ENCODE measurements around the gene OTP.

The OTP gene

DNA sequence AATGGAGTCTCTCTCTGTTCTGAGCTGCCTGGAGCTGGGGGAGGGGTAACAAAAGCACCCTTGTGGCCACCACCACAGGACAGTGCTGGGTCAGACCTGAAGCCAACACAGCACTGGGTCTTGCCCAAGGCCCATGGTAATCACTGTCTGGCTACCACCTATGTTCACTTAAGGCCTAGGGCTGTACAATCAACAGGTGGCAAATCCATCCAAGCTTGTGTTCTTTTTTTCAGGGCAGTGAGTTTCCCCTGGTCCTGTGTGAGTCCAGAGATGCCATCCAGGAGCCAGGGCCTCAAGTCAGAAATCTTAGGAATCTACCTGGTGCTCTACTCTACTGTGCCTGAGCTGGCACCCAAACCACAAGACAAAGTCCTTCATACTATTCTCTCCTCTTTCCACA is 20.1 kb upstream of the OTP start:
- TF ChIP-seq, protein P1, sequence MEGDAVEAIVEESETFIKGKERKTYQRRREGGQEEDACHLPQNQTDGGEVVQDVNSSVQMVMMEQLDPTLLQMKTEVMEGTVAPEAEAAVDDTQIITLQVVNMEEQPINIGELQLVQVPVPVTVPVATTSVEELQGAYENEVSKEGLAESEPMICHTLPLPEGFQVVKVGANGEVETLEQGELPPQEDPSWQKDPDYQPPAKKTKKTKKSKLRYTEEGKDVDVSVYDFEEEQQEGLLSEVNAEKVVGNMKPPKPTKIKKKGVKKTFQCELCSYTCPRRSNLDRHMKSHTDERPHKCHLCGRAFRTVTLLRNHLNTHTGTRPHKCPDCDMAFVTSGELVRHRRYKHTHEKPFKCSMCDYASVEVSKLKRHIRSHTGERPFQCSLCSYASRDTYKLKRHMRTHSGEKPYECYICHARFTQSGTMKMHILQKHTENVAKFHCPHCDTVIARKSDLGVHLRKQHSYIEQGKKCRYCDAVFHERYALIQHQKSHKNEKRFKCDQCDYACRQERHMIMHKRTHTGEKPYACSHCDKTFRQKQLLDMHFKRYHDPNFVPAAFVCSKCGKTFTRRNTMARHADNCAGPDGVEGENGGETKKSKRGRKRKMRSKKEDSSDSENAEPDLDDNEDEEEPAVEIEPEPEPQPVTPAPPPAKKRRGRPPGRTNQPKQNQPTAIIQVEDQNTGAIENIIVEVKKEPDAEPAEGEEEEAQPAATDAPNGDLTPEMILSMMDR (IDR thresholded peaks at IDR 0.05; ENCODE audit: borderline replicate concordance, insufficient read depth, low read depth, low read length): no peak
- no peak overlapping the region for H3K4me3 ChIP-seq (ENCODE audit: low read depth, low read length)

DNA sequence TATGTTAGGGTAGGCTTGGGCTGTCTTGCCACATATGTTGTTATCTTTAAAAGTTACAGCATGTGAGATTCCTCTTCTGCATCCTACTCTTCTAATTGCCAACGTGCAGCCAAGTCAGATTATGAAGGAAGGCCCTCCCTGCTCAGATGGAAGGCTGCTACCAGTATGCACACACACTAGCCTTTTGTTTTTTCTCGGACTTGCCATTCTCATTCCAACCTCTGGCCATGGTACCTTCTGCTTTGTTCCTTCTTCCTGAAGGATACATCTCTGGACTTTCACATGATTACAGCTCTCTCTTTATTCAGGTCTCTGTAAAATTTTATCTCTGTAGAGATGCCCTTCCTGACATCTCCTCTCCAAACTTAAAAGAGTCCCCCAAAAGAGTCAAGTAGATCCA is 12.8 kb upstream of the OTP start:
- TF ChIP-seq, protein P1 (IDR thresholded peaks at IDR 0.05; ENCODE audit: borderline replicate concordance, insufficient read depth, low read depth, low read length): no peak
- H3K4me3 ChIP-seq (ENCODE audit: low read depth, low read length): no peak overlapping the region

DNA sequence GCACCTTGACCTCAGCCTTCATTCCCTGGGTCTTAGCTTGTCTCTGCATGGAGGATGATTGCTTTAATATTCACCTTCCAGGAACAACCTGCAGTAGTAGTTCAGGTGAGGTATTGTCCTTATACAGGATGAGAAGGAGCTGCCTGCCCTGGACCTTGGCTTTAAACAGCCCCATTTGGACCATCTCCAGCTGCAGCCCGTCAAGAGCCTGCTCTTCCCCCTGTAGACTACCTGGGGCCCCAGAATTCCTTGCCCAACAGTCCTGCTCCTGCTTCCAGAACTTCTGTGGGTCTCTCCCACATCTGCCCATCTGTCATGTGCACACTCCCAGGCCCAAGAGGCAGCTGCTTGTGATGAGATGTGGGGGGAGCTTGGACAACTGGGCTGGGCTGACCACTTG is 12.2 kb upstream of the OTP start:
- TF ChIP-seq, protein P1 (IDR thresholded peaks at IDR 0.05; ENCODE audit: borderline replicate concordance, insufficient read depth, low read depth, low read length): no peak
- H3K4me3 ChIP-seq (ENCODE audit: low read depth, low read length): no peak overlapping the region

DNA sequence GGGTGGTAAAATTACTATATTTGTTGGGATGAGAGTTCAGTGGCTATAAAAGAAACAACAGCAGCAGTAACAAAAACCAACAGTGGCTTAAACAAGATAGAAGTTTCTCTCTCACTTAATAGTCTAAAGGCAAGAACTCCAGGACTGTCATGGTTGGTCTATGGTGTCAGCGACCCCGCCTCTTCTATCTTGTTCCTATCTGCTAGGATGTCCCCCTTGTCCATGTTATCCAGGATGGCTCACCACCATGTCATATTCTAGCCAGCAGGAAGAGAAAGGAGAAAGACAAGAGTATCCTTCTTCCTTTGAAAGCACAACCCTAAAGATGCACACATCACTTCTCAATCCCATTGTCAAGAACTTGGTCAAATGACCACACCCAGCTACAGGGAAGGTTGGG is 11.3 kb upstream of the OTP start:
- TF ChIP-seq, protein P1 (IDR thresholded peaks at IDR 0.05; ENCODE audit: borderline replicate concordance, insufficient read depth, low read depth, low read length): no peak
- no peak overlapping the region for H3K4me3 ChIP-seq (ENCODE audit: low read depth, low read length)

DNA sequence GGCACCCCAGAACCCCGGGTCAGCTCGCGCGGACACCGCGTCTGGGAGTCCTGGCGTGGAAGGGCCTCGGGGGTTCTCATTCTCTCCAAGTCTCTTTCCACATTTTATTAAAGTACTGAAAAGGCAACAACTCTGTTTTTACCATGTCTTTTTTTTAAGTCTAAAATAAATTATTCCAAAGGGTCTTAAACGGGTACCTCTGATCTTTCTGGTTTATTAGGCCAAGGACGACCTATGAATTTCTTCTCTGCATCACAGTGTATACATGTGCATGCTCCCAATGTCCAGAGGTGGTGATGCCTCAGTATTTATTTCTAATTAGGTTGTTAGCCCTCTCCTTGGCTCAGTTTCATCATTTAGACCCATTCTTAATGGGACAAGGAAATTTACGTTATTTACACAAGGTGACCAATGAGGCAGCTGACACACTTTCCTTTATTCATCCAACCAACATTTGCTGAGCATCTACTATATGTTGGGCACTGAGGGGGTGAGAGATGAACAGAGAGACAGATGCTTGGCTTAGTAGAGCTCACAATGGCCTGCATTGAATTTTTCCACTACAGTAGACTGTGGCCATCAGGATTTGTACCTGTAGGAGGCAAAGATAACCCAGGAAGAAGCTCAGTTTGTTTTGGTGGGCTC is 7.6 kb upstream of the OTP start:
- no peak overlapping the region for H3K4me3 ChIP-seq (ENCODE audit: low read depth, low read length)
- TF ChIP-seq, protein P1 (IDR thresholded peaks at IDR 0.05; ENCODE audit: borderline replicate concordance, insufficient read depth, low read depth, low read length): no peak

DNA sequence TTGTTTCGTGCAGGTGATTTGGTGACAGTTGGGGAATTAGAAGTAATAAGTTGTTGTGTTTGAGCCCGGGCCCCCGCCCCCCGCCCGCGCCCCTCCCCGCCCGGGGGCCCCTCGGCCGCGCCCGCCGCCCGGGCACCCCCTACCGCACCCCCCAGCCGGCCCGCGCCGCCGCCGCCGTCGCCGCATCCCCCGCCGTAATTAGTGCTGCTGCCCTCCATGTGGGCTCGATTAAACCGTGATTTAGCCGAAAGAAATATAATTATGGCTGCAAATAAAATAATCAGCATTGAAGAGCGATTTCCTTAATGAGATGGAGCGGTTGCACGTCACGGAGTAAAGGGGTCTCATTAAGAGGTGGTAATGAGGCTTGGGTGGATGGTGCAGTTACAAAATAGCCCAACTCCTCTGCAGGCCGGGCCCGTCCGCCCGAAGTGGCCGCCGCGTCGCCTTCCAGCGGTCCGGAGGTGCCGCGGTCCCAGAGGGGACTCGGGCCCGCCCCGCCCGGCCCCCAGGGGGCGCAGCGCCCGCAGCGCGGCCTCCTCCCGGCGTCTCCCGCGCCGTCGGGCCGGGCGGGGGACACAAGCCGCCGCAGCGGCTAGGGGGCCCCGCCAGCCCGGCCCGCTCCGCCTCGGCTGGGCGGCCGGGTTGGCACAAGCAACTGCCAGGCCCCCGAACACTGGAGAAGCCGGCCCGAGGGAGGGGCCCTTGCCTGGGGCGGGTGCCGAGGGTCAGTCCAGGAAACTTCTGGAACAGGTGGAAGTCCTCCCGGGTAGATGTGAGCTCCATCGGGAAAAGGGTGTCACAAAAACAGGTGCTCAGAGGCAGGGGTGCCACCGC is 6.9 kb upstream of the OTP start:
- peak overlapping the region; percentile 51 for H3K4me3 ChIP-seq (ENCODE audit: low read depth, low read length)
- TF ChIP-seq, protein P1 (IDR thresholded peaks at IDR 0.05; ENCODE audit: borderline replicate concordance, insufficient read depth, low read depth, low read length): peak; percentile 79
